GM11168 (cell line): ENCODE data around the gene HBE1.
"Not testable (repeated sequence)": the region's sequence is repeated elsewhere in the genome, so short reads cannot be mapped to it uniquely, and the experiment has no call there.

Source experiments
- in situ Hi-C: fragments of 300-500 bp; cut with MboI; formaldehyde crosslinking; loops from one replicate; pipeline ENCODE4 v1.12.0; 2022; ENCODE audit warnings: low sequenced_read_pairs; ENCODE audit not compliant: unreplicated experiment

The HBE1 gene

DNA sequence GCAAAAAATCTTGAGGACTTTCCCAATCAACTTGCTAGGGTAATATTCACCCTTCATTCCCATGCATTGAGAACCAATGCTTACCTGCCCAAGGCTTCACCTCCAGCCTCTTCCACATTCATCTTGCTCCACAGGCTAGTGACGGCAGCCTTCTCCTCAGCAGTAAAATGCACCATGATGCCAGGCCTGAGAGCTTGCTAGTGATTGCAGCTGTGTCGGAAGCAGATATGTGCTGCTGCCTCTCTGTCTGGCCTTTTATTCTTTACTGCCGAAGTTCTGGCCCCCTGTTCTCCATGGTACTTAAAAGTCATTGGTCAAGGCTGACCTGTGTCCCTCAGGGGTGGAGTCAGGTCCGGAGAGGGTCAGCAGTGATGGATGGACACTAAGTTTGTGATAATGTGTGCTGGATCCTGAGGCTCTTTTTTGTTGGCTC is at the start of gene HBE1:
Gene HBE1, minus strand, starts transcription at position 231 of the 433 bp plus-strand sequence. Its CDS starts 55 bp downstream, at position 176.
- in situ Hi-C loops = no loop called here

DNA sequence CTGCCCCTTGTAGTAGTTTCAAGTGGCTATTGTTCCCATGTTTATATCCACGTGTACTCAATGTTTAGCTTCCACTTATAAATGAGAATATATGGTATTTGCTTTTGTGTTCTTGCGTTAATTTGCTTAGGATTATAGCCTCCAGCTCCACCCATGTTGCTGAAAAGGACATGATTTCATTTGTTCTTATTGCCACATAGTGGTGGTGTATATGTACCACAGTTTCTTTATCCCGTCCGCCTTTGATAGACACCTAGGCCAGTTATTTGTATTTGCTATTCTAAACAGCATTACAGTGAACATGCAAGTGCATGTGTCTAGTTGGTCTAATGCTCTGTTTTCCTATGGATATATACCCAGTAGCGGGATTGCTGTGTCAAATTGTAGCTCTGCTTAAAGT is 47.5 kb upstream of the HBE1 start:
- in situ Hi-C loops = no loop called here

DNA sequence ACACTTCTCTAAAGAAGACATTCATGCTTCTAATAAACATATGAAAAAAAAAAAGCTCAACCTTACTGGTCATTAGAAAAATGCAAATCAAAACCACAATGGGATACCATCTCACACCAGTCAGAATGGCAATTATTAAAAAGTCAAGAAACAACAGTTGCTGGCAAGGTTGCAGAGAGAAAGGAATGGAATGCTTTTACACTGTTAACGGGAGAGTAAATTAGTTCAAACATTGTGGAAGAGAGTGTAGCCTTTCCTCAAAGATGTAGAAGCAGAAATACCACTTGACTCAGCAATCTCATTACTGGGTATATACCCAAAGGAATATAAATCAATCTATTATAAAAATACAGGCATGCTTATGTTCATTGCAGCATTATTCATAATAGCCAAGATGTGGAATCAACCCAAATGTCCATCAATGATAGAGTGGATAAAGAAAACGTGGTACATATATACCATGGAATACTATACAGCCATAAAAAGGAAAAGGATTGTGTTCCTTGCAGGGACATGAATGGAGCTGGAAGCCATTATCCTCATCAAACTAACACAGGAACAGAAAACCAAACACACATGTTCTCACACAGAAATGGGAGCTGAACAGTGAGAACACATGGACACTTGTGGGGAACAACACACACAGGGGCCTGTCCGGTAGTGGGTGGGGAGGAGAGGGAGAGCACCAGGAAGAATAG is 43.7 kb upstream of the HBE1 start:
- in situ Hi-C loops = not testable (repeated sequence)

DNA sequence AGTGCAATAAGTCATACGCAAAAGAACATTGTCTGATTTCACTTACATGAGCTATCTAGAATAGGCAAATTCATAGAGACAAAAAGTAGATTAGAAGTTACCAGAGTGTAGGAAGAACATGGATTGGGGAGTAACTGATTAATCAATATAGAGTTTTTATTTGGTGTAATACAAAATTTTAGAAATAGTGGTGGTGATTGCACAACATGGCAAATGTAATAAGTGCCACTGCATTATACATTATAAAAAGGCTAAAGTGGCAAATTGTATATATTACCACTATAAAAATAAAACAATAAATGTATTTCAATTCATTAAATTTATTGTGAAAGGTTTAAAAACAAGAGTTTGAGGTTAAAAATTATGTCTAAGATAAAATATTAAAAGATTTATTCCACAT is 40.7 kb upstream of the HBE1 start:
- in situ Hi-C loops = no loop called here

DNA sequence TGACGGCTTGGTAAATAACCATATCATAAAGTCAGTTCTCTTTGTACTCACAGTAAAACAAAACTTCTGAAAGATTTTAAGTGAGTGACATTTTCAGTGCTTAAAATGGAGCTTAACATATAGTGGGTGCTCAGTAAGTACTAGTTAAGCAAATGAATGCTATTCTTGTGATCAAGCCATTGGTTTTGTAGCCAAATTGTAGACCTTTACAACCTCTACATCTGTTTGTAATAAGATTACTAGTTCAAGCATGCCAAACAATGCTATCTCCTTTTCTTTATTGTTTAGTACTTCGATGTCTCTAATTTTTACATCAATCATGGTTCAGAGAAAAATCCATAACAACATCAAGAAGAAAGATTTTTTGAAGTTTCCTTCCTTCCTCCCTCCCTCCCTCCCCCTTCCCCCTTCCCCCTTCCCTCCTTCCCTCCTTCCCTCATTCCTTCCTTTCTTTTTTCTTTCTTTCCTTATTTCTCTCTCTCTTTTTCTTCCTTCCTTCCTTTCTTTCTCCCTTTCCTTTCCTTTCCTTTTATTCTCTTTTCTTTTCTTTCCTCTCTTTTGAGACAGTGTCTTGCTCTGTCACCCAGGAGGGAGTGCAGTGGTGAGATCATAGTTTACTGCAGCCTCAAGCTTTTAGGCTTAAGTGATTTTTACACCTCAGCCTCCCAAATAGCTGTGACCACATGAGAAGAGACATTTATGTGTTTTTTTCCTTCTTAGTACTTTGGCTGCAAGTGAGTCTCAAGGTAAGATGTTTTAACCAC is 37.7 kb upstream of the HBE1 start:
- in situ Hi-C loops = no loop called here

DNA sequence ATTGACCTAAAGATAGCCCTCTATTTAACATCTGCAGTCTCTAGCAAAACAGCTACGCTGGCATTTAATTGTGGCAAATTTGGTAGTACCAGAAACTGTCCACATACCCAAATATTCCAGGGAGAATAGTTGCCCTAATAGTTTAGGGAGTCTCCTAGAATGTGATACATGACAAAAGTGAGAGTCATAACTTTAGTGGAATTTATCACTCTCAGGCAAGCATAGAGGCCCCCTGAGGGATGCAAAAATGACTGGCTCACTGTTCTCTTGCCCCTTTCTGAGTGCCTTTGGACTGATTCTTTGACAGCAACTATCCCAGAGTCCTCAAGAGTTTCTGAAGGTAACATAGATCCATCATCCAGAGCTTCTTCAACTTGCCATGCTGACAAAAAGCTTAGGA is 34.3 kb upstream of the HBE1 start:
- in situ Hi-C loops = no loop called here

- in situ Hi-C loops = no loop called here
These were observed 33.9 kb upstream of the HBE1 start for GRCh38 chr11:5303626-5304025.

- in situ Hi-C loops = no loop called here
These were observed 32.1 kb upstream of the HBE1 start, which contains the start of gene OR51B4 for GRCh38 chr11:5301846-5302245. Gene OR51B4 (minus strand): TSS chr11:5301946. CDS start chr11:5301946, 0 bp downstream.

DNA sequence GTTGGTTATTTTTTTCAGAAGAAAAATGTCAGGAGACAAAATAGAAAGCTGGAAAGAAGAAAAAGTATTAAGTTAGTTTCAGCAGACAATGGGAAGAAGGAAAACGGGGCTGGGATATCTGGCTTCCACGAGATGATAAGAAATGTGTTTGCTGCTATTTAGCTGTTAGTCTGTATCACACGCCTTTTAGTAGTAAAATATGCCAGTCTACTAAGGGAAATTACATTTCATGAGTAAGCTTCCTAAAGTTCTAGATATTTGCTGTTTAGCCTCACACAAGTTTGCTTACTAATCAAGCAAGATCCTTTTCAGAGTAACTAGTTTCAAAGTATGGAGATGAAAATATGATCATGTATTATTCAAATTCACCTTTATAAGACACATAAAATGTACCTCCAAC is 30.5 kb upstream of the HBE1 start:
- in situ Hi-C loops = no loop called here

GRCh38 chr11:5298451-5298850 is 28.7 kb upstream of the HBE1 start:
- in situ Hi-C loops = no loop called here

GRCh38 chr11:5297721-5298323 is 28.1 kb upstream of the HBE1 start:
- in situ Hi-C loops = no loop called here

DNA sequence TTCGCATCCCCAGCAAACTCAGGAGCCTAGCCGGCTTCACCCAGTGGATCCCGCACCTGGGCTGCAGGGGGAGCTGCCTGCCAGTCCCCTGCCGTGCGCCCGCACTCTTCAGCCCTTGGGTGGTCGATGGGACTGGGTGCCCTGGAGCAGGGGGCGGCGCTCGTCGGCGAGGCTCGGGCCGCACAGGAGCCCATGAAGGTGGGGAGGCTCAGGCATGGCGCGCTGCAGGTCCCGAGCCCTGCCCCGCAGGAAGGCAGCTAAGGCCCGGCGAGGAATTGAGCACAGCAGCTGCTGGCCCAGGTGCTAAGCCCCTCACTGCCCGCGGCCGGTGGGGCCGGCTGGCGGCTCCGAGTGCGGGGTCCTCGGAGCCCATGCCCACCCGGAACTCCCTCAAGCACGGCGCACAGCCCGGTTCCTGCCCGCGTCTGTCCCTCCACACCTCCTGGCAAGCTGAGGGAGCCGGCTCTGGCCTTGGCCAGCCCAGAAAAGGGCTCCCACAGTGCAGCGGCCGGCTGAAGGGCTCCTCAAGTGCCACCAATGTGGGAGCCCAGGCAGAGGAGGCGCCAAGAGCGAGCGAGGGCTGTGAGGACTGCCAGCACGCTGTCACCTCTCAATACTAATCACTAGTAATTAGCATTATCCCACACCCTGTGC is 24.7 kb upstream of the HBE1 start:
- in situ Hi-C loops = not testable (repeated sequence)

- in situ Hi-C loops = no loop called here
These were observed 23.3 kb upstream of the HBE1 start for GRCh38 chr11:5293028-5293427.

GRCh38 chr11:5291207-5291838 is 21.6 kb upstream of the HBE1 start:
- in situ Hi-C loops = no loop called here

- in situ Hi-C loops = no loop called here
These were observed 20.4 kb upstream of the HBE1 start for GRCh38 chr11:5290106-5290505.

GRCh38 chr11:5289696-5290095 is 20.0 kb upstream of the HBE1 start:
- in situ Hi-C loops = no loop called here

- in situ Hi-C loops = no loop called here
These were observed 19.3 kb upstream of the HBE1 start for GRCh38 chr11:5288906-5289550.

DNA sequence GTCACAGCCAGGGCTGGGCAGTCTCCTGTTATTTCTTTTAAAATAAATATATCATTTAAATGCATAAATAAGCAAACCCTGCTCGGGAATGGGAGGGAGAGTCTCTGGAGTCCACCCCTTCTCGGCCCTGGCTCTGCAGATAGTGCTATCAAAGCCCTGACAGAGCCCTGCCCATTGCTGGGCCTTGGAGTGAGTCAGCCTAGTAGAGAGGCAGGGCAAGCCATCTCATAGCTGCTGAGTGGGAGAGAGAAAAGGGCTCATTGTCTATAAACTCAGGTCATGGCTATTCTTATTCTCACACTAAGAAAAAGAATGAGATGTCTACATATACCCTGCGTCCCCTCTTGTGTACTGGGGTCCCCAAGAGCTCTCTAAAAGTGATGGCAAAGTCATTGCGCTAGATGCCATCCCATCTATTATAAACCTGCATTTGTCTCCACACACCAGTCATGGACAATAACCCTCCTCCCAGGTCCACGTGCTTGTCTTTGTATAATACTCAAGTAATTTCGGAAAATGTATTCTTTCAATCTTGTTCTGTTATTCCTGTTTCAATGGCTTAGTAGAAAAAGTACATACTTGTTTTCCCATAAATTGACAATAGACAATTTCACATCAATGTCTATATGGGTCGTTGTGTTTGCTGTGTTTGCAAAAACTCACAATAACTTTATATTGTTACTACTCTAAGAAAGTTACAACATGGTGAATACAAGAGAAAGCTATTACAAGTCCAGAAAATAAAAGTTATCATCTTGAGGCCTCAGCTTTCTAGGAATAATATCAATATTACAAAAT is 18.6 kb upstream of the HBE1 start:
- in situ Hi-C loops = no loop called here

DNA sequence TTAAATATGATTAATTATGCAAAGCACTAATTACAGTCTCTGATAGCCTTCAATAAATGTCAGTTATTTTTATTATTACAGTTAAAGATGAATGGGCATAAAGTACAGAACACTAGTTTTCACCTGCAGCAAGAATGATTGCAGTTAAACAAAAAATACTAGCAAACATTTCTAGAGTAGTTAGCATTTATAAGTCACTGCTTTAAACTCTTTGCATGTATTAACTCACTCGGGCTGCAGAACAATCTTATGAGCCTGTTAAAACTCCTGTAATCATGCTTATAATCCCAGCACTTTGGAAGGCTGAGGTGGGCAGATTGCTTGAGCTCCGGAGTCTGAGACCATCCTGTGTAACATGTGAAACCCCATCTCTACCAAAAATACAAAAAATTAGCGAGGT is 17.2 kb upstream of the HBE1 start:
- in situ Hi-C loops = no loop called here
